H54 (cell line): ENCODE data around the gene SYT12.

ENCODE experiments used
- DNase-seq: peaks from one replicate; pipeline ENCODE4 v3.0.0; 2011; ENCODE audit warnings: low spot score, mixed read lengths; ENCODE audit not compliant: insufficient read length
- FAIRE-seq: peaks from 3 replicates; lab custom pipeline; 2011; peaks lifted over from hg19 to GRCh38; lab: Jason Lieb, UNC
- POLR2A ChIP-seq: IDR thresholded peaks from 2 replicates; pipeline ENCODE4 v1.6.1; 2011; ENCODE audit warnings: low read depth, mild to moderate bottlenecking, low read length

SYT12 gene

DNA sequence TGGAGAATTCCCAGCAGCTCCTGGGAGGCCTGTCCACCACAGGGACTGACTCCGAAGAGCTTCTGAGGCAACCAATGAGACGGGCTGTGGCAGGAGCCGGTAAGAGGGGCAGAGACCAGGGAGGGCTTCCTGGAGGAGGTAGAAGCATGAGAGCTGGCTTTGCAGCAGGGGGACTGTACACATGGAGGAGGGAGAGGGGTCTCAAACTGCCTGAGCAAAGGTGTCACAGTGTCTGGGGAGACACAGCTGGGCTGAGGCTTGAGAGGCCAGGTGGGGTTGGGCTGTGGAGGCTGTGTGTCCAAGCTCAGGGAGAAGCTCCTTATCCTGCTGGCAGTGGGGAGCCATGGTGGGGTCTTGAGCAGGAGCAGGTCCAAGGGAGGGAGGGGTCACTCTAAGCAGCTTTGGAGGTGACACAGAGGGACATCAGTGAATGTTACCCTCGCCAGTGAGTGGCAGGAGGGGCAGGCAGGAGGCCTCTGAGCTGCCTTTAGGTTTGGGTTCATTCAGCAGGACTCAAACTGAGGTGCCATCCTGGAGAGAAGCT, 29.1 kb downstream of the SYT12 start:
- no peak for TF ChIP-seq POLR2A
- no peak for DNase-seq
- no peak for FAIRE-seq

DNA sequence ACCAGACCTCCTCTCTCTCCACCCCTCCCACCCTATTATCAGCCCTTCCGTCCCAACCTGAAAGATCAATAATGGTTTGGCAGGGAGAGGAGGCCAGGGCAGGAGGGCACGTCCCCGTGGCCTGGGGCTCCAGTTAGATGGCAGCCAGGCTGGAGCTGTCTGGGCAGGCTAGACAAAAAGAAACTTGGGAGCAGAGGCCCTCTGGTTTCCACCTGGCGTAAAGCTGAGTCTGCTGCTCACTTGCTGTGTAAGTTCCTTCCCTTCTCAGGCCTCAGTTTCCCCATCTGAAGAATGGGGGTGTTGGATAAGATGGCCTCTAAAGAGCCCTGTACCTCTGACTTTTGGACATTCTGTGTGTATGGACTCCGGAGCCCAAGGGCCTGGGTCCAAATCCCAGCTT, 30.0 kb downstream of the SYT12 start:
- FAIRE-seq = no peak
- no peak for DNase-seq
- TF ChIP-seq POLR2A = no peak

DNA sequence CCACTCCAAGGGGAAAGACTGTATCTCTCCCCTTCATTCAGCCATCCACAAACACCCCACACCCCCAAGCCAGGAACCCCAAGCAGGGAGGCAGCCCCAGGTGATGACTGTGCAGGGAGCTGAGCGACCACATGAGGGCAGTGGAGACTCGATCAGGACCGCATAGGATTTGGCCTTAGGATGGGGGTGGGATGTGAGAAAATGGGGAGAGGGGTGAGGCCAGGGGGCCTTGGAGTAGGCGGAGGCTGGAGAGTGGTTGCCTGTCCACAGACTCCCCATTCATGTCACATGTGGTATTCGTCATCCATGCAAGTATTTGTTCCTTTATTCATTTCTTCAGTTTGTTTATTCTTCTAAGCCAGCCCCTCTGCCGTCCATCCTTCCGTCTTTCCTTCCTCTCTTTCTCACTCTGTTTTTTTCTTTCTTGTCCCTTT, 31.0 kb downstream of the SYT12 start:
- DNase-seq (peak; percentile 90), FAIRE-seq (no peak)
- no peak for TF ChIP-seq POLR2A

DNA sequence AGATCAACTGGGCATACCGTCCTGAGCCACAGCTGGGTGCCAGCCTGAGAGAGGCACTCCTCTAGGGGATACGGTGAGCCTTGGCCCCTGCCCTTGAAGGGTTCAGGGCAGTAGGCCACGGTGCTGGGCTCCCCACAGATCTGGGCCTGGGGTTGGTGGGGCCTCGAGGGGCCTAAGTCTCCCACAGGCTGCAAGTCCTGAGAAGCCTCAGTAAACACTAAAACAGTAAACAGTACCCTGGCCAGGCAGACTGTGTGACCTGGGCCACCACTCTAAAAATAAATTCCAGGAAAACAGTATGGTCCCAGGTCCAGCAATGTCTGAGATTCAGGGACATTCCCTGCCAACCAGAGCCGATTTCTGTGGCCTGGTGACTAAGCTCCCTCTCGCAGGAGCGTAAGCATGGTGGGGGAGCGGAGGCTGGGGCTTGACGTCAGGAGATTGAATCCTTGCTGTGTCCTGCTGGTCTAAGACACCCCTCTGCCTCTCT, 31.5 kb downstream of the SYT12 start:
- DNase-seq = peak; percentile 97
- peak; percentile 11 for FAIRE-seq

DNA sequence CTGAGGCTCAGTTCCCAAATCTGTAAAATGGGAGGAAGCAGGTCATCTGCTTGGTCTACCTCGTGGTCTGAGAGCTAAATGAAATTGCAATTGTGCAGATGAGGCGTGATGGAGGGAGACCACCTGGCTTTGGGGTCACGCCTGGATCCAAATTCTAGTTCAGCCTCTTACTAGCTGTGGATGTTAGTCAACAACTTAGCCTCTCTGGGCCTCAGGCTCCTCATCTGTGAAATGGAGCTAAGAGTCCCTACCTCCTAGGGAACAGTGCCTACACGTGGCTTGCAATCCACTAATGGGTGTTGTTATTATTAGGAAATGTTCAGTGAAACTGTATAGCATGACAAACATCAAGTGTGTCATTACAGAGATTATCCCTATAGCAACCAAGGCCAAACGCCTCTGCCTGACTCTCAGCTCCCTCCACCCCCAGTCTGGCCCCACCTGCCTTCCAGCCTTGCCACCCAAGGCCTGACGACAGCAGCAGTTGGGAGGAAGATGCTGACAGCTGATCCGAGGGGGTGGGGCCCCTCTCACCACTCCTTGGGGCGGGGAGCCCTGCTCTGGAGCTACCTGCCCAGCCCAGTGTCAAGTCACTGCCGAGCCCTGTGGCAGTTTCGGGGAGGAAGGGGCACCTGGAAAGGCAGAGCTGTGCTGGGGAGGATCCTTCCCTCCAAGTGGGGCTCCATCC, 32.0 kb downstream of the SYT12 start:
- DNase-seq (peak; percentile 87), FAIRE-seq (no peak)
- 0 out of 2 replicates have a peak, but pooled peaks have one; percentile 10 for TF ChIP-seq POLR2A

More for the DNA sequence above, 31.5 kb downstream of the SYT12 start:
- no peak for TF ChIP-seq POLR2A

DNA sequence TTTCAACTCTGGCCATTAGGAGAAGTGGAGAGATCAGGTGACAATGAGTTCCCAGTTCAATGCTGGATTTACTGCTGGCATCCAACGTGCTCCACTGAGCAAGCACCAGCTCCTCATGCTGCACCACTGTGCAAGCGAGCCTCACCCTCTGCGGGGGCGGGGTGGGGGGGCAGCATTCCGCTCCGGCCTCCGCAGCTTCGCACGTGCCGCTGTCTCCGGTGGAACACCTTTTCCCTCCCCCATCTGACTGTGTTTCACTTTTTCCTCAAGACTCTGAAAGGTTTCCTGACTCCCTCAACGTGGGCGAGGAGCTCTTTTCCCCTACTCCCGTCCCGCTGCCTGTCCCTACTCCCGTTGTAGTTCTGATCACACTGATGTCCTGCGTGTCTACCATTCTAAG, 32.9 kb downstream of the SYT12 start:
- FAIRE-seq (no peak), DNase-seq (no peak)
- no peak for TF ChIP-seq POLR2A

DNA sequence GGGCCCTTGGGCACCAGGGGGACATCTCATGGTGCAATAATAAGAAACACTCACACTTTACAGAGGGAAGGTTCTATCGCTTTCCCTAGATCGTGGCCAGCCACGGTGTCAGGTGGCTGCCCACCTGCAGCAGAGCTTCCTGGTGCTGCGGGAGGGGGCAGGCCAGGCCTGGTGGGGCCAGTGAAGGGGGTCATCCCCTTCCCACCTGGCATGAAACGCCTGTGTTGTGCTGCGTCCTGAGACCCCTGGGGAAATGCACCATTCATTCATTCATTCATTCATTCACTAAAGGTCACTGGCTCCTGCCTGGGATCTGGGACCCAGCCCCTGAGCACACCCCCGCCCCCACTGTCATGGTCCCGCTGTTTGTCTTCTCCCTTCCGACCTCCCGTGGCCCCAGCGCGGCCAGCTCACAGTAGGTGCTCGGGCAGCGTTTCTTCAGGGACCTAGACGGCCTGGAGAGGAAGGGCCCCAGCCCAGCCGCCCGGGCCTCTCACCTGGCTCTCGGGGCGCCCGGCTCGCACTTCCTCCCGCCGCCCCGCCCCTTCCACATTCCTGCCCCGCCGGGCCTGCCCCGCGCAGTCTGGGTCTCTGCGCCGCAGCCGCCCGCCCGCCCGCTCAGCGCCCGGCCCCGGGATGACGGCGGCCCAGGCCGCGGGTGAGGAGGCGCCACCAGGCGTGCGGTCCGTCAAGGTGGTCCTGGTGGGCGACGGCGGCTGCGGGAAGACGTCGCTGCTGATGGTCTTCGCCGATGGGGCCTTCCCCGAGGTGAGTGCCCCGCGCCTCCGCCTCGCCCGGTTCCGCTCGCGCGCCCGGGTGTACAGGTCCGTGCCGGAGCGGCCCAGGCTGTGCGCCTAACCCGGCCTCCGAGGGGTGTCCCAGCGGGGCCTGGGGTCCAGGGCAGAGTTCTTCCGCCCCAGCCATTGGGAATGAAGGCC, 33.6 kb downstream of the SYT12 start, which contains the start of gene RHOD:
TSS of gene RHOD (plus strand) at position 581 of the 938 bp plus-strand sequence. CDS start at position 637, 56 bp downstream.
- no peak for FAIRE-seq
- no peak for DNase-seq
- no peak for TF ChIP-seq POLR2A

DNA sequence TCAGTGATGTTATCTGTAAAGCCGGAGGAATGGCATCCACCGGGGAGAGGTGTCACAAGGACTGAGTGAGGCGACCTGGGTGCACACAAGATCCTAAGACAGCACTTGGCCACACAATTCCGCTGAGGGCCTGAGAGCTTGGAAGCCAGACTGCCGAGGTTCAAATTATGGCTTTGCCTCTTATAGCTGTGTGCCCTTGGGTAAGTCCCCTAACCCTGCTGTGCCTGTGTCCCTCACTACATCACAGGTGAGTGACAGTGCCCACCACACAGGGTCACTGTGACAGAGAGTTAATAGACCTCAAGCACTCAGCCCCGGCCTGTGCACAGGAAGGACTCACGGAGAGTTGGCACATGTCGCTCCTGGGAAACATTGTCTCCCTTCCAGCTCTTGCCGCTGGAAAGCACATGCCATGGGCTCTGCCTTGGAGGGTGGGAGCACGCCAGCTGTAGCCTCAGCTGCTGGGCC, 34.3 kb downstream of the SYT12 start:
- TF ChIP-seq POLR2A = no peak
- FAIRE-seq (no peak), DNase-seq (no peak)

DNA sequence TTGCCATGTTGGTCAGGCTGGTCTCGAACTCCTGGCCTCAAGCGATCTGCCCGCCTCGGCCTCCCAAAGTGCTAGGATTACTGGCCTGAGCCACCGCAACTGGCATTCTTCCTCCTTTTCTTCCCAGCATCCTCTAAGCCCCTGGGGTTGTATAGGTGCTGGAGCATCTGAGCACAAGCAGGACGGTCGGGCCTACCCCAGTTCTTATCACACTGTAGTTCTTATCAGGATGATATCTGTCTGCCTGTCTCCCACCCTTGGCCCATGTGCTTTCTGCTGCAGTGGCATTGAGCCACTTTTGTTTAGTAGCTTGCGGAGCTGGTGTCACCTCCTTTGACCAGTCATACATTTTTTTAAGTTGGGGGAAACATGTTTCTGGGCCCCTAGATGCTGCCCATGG, 35.6 kb downstream of the SYT12 start:
- FAIRE-seq (no peak), DNase-seq (no peak)
- TF ChIP-seq POLR2A = no peak

DNA sequence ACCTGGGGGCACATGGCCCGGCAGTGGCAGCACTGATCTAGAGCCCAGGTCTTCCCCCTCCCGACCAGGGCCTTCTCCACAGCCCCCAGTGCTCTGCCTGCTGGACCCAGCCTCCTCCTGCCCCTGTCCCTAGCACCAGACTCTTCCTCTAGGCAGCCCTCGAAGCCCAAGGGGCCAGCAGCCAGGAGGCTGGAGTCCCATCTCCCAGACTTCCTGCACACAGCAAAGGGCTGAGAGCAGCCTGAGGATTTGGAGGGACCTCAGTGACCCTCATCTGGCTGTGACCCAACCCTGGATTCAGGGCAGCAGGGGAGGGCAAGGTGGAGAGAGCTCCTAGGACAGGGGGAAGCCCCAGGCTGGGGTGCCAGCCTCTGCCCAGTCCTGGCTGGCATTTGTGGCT, 36.7 kb downstream of the SYT12 start:
- no peak for FAIRE-seq
- DNase-seq = no peak
- no peak for TF ChIP-seq POLR2A

DNA sequence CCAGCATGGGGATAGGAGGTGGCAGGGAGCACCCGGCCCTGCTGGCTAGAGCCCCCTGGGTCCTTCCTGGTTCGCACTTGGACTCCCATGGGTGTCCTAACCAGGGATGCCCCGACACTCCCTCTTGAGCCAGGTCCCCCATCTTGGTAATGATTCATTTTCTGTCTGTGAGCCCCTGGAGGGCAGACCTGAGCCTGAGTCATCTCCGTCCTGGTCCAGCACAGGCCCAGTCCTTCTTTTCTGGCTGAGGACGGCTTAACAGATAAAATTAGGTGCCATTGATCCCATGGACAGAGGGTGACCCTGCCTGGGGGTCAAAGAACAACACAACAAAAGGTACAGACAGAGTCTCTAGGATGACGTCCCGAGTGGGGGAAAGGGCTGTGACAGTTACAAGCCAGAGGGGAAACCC, 37.2 kb downstream of the SYT12 start:
- no peak for FAIRE-seq
- DNase-seq = peak; percentile 99
- TF ChIP-seq POLR2A = no peak

DNA sequence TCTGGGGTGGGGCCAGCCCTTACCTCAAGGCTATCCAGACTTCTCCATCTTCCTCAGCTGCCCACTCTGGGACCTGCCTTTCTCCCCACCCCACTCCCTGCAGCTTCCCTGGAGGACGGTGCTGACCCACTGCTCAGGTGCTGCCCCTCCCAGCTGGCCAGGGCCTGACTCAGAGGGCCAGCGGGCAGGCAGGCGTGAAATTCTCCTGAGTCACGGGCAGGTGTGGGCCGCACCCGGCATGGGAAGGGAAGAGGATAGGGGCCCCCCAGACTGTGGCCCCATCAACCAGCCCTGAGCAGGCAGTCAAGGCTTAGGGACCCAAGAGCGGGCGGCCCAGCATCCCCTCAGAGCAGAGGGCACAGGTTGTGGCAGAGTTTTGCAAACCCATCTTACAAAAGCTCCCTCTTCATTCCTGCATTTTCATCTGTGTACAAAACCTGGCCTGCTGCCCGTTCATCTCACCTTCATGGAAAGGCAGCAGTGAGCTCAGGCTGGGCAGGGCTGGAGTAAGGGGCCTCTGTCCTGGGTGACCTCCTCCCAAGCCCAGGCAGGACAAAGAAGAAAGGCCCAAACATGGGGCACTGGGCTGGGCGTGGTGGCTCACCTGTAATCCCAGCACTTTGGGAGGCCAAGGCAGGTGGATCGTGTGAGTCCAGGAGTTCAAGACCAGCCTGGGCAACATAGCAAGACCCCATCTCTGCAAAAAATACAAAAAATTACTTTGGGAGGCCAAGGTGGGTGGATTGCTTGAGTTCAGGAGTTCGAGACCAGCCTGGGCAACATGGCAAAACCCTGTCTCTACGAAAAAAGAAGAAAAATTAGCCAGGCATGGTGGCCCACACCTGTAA, 39.8 kb downstream of the SYT12 start:
- FAIRE-seq (no peak), DNase-seq (peak; percentile 64)
- no peak for TF ChIP-seq POLR2A

DNA sequence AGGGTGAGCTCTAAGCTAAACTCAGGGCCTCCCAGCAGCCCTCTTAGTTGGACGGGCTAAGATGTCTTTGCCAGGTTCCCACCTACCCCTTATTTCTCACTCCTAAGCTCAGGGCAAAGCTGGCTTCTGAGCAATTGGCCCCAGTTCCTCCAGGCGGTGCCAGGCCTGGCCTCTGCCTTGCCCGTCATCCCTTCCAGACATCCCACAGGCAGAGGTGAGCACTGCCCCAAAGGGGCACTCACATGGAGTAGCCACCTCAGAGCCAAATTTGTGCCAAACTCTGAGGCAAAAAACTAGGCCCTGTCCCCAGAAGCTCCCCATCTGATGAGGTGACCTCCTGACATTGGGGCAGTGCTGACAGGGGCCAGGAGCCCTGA, 43.4 kb downstream of the SYT12 start:
- TF ChIP-seq POLR2A = no peak
- FAIRE-seq (no peak), DNase-seq (no peak)
